Dedifferentiated amniotic fluid mesenchymal stem cell (primary cell): ENCODE data around the gene FCRL5.
"Not testable (repeated sequence)": the region's sequence is repeated elsewhere in the genome, so short reads cannot be mapped to it uniquely, and the experiment has no call there.

Experiments
- DNase-seq: peaks from one replicate; pipeline ENCODE4 v3.0.0-alpha.2; 2016; ENCODE audit errors: extremely low spot score

The FCRL5 gene

DNA sequence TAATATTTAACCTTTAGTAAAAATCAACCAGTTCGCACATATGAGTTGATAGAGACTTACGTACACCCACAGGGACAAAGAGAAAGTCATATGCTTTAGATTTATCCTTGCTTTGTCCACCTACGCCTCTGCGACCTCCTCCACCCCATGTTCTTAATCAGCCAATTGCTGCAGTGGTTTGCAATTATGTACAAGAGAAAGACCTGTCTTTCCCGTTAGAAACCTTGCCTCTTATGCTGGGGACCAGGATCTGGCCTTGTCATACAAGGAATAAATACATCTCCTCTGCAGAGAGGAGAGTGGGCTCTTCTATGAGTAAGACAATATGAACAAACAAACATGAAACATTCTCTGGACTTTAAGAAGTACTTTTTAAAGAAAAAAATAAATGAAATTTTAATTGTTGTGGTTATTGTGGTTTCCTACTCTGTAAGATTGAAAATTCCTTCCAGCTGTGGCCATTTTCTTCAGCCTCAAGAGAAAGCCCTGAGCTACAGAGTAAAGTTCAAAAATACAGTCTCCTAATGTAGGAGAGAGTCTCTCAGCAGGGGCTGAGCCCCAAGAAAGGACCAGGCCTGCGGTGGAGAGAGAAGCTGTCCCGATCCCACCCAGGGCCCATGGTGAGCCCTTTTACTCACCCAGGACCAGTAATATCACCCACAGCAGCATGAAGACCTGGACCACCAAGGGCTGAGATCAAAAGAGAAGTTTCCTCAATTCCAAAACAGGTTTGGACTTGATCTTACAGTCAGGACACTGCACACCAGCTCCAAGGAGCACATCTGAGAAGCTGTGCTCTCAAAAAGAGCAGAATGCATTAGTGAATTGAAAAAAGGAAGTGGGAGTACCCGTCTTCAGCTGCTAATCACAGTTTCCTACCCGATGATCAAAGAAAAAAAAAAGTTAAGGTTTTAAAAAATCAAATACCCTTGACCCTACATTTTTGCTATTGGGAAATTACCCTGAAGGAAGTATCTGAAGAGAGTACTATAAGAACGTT lies at the start of gene FCRL5:
Gene FCRL5, minus strand, starts transcription at position 822 of the 1,000 bp plus-strand sequence. Its CDS starts 153 bp downstream, at position 669.
- DNase-seq: no peak

DNA sequence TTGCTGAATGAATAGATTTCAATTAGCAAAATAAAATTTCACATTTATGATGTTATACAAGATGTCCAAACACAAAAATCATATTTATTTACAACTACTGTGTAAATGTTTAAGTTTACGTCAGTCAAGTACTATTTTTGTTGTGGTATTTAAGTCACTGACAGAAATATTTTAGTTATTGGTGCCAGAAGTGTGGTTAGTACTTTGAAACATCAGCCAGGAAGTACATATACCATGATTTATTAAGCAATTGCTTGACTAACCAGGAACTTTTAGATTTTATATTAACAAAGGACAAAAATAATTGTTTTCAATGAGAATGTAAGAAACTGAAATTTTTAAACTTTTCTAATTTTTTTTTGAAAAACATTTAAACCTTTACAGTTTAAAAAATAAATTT lies 47.9 kb upstream of the FCRL5 start:
- no peak for DNase-seq

DNA sequence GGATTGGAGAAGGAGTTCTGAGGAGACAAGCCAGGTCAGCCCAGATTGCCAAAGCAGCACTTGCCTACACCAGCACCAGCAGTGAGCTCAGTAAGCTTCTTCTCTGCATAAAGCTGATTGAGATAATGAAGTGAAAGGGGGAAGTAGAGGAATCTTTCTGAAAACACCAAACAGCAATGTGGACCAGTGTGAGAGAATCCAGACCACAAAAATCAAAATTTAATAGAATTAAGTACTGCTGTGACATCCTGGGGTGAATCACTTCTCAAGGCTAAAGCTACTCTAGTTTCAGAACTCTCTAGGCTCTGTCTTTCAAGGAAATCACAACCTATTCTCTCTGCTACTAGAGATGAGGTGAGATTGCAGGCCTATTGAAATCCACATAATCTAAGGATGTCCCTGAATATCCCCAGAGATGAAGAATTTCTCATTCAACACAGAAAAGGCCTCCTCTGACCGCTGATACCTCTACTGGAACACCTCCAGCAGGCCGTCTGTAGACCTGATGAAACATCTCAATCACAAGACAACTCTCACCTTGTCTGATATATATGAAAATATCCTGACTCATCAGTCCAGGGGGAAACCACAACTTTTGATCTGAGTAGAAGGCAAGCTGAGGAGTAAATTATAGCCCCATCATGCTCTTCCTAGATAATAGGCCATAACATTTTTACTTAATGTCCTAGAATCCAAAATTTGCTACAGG lies 45.8 kb upstream of the FCRL5 start, which contains the start of gene FCRL4:
Gene FCRL4, minus strand, starts transcription at position 127 of the 709 bp plus-strand sequence. CDS start 141 bp downstream, outside the sequence.
- DNase-seq: no peak

DNA sequence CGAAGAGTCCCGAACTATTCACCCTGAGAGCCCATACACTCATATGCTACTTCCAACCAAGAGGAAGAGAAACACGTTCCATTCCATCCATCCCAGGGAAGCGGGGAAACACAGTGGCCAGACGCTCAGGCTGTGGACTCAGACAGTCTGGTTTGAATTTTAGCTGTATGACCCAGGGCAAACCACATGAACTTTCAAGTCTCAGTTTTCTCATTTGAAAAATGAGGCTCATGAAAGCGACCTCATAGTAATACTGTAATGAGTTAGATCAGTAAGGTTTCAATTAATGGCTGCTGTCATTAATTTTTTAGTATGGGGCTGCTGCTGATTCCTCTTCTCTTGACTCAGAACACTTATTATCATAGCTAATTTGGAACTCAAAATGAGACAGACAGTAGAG lies 44.1 kb upstream of the FCRL5 start:
- no peak for DNase-seq

DNA sequence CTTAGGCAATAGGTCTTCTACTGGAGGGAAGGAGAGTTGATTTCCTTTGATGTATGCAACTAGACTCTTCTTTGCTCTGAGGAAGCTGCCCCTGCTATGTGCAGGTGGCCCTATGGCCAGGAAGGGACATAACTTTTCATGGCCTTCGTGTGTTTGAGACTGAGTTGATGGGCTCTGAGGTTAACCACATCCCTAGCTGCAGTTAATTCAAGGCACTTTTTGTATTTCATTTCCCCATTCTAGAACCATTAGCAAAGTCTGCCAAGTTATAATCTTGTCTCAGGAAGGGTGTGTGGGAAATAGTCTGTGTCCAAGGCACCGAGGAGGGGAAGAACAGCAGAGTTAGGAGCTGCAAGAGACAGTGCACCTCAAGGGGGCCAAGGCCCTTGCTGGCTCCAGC lies 43.0 kb upstream of the FCRL5 start:
- no peak for DNase-seq

DNA sequence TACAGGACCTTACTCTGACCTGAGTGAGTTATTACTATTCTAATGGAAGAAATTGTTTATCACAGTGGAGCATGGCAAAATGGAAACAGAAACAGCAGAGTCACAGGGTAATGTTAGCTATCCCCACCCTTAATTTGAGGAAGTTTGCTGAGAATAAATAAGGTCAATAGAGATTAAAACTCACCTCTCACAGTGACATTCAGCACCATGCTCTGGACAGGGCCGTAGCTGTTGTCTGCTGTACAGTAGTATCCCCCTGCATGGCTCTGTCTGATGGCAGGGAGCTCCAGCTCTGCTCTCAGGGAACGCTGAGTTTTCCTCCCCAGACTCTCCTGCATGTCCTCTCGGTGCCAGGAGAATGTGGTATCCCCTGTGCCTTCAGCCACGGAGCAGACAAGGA lies 33.7 kb upstream of the FCRL5 start:
- DNase-seq: no peak

DNA sequence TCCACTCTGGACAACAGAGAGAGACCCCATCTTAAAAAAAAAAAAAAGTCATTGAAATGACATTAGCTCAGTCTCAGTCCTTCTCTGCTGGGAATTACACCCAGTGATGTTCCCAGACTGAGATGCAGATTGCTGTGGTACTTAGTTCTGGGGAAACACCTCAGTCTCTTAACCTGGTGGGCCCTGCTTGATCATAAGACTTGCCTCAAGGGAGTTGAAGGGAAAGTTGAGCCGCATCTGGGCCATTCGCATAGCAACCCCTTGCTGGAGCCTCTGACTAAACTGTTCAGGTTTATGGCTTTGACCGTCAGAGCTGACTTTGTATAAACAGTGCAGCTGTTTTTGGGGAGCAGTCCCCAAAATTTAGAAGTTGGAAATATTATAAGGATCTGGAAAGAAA lies 32.2 kb upstream of the FCRL5 start:
- no peak for DNase-seq

DNA sequence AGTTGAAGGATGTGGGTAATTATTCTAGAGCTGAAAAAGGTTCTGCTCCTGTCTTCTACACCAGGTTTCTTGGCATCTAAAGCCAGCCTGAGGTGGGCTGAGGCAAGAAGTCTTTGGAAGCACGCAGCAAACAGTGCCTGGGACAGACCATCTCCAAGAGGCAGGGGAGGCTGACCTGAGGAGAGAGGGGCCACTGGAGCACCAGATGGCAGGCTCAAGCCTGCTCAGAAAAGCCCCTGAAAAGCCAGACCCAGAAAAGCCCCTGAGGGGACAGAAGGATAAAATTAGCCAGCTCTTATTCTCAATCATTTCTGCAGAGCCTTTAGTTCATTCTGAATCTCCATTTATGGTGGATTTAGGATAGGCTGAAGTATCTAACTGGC lies 28.5 kb upstream of the FCRL5 start:
- DNase-seq: no peak

DNA sequence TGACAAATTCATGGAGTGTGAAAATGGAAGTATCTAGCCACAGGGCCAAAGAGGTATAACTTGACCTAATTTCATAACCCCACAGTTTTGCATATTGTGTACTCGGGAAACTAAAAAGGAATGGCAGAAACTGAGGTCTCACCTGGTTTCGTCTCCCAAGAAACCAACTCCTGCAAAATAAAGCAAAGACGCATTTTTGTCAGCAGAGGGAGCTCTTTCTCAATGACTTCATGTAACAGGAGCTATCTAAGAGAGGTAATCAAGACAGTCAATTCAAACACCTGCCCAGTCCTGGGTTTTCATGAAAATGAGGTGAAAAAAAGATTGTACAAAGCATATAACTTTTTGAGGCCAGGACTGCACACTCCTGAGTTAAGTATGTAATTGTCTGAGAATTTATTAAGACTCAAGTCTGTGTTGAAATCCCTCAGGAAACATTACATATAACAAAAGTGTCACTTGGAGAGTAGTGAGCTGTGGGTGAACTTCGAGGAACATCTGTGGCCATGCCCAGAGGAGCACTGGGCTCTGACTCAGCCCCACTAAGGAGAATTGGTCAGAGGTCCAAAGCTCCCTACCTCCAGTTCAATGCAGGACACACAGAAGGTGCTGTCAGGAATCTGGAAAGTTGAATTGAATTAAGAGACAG lies 28.0 kb upstream of the FCRL5 start:
- DNase-seq: peak; percentile 34

DNA sequence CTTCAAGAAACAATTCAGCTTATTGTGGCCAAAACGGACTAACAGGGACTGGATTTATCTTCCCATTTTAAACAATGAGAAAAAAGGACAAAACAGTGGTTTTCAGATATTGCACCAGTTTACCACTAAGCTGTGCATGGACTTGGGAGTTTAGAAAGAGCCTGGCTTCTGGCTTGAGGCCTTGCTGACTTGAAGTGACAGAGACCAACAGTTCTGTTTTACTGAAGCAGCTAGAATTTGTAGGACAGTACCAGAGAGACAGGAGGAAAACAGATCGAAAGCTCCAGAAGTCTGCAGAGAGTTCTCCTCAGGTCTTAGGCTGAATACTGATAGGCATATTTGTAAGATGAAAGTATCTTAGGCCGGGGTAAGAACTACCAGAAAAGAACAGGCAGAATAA lies 25.1 kb upstream of the FCRL5 start:
- no peak for DNase-seq

DNA sequence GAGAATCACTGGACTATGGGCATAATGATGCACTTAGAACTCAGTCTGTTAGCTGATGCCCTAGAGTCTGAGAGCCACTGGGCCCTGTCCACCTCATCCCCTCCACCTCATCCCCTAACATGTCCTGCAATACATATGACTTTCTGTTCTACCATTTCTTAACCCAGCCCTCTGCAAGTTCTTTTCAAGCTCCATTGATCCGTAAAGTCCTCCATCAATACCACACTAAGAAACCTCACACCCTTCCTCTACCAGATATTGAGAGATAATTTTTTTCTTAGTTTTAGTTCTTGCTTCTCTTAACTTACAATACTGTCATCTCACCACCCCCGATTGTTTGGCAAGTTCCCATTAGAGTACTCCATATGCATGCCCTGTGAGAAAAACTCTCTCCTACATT lies 23.4 kb upstream of the FCRL5 start:
- DNase-seq: no peak

DNA sequence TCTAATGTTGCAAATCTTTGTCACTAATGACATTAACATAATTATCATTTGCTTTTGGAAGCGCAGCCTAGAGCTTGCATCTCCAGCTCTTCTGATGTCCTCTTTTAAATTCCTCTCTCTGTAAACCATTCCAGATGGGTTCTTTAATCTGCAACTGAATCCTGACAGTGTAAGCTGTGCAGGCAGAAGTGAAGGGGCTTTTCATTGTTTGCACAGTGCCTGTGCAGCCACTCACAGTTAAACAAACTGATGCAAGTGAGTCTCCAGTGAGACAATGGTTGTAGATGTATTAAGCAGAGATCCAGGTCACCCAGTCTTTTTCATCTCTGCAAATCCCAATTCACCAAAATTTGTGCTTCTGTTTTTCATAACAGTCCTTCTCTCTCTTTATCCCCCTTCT lies 22.5 kb upstream of the FCRL5 start:
- no peak for DNase-seq

DNA sequence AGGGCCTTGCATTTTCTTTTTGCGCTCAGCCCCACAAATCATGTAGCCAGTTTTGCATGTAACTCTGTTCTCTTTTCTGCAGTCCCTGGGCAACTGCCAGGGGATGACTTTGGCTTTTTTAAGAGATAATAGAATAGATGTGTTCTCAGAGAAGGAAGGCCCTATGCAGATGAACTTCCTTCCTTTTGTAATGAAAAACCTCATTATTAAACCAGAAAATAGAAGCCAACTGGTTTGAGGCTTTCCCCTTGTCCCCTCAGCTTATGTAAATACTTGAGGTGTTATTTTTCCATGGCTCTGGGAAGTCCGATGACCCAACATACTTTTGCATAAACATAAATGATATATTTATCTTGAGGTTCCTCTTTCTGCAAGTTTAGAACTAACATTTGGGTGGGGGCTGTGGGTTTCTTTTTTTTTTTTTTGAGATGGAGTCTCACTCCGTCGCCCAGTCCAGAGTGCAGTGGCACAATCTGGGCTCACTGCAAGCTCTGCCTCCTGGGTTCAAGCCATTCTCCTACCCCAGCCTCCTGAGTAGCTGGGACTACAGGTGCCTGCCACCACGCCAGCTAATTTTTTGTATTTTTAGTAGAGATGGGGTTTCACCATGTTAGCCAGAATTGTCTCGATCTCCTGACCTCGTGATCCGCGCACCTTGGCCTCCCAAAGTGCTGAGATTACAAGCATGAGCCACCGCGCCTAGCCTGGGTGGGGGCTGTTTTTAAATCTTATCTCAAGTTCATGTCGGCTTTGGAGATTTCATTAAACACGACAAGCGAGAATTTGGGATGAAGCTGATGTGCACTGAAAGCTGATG lies 14.4 kb upstream of the FCRL5 start:
- DNase-seq: no peak

DNA sequence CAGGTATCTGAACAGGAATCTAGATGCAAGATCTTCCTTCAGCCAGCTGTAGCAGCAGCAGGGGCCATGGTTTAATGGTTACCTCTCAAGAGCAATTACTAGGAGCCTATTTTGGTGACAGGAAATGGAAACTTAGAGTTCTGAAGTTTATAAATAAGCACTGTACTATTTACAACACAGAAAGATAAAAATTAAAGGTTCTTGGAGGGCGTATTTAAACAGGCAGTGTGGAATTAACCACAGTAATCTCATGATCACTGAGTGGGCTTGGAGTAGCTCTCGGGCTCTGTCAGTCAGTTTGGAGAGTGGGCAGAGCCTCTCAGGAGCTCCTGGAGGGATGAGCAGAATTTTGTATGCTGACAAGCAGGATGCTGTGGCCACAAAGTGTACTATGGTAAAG lies 10.2 kb upstream of the FCRL5 start:
- no peak for DNase-seq

DNA sequence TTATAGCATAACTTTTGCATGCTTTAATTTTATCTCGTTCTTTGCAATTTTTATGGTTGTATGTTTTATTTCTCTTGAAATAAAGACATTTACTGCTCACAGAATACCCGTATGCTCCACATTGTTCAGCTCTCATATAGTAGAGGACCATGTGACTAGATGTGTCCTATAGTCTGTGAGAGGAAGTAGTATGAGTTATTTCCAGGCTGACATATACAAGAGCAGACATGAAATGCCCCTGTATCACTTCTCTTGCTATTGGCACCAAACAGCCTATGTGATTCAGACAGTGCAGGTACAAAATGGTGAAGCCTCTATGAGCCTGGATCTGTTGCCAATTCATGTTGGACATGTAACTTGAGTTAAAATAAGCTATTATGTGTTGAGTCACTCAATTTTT lies 5.8 kb upstream of the FCRL5 start:
- DNase-seq: no peak

DNA sequence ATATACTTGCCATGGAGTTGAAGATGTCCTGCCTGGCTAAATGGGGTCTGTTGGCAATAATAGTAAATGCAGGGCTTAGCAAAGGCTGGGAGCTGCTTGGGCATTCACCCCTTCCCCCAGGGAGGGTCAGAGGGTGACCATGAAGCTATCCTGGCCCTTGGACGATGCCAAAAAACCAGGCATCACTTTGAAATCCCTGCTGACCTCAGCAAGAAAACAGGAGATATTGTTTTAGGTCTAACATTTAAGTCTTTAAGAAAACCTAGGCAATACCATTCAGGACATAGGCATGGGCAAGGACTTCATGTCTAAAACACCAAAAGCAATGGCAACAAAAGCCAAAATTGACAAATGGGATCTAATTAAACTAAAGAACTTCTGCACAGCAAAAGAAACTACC lies 4.2 kb downstream of the FCRL5 start:
- not testable (repeated sequence) for DNase-seq

DNA sequence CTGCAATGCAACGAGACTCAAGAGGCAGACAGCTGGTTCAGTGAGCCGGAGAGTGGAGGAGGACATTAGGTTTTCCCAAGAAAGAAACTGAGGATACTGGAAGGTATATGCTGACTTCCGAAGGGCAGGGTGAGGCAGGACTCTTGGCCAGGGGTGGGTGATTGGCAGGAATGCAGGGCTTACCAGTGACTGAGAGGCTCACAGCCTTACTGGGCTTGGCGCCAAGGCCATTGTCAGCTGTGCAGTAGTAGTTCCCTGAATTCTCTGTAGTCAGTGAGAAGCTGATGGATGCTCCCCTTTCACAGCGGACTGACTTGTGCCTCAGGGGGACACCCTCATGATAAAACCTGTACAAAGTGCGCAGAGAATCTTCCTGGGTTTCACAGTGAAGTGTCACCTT lies 9.6 kb downstream of the FCRL5 start:
- DNase-seq: no peak

DNA sequence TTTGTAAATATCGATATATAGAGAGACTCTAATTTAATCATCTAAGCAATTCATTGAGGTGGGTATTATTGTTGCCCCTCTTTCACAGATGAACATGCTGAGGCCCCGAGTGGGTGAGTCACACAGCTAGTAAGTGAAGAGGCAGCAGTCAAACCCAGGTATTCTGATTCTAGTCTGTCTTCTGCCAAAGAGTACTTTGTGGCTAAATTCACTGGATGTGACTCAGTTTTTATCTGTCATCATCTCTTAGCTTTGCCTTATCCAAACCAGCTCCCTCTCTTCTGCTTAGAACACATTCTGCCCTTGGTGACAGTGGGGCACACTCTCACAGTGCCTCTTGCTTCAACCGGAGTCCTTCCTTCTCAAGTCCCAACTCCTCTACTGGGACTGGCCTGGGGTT lies 11.5 kb downstream of the FCRL5 start:
- DNase-seq: no peak

DNA sequence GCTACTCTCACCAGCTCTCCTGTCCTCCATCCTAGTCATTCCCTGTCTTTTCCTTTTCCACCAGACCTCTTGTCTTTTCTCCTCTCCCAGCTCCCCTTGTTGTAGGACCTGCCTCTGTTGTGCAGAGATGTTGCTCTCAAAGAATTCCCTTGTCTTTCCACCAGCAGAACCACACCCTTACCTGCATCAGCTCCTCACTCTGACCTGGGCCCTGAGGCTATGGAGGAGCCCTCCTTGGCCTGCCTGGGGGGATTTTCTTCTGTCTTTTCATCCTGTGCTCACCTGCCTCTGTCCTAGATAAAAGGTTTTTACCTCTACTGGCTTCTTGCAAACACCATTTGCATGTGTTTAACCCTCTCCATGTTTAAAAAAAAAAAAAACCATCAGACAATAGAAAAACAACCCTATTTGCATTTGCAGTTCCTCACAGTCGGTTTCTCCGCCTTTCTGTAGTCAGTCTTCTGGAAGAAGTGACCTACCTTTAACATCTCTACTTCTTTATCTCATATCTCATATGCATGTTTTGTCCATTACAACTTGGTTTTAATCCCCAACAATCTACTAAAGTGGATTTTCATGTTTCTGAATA lies 12.1 kb downstream of the FCRL5 start:
- no peak for DNase-seq

DNA sequence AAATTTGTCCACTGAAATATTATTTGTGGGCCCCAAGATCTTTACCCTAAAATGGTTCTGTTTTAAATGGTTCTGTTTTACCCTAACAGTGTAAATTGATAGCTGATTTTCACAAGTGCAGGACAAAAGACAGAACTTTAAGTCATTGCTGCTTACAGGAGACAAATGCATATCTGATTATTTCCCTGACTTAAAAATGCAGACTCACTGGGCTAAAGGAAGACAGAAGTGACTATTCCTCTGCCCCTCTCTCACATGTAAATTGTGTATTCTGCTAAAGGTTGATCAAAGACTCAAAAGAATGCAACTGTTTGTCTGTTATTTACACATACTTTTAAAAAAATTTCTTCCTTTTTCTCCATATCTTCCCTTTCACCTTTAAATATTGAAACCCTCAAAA lies 12.7 kb downstream of the FCRL5 start:
- no peak for DNase-seq

DNA sequence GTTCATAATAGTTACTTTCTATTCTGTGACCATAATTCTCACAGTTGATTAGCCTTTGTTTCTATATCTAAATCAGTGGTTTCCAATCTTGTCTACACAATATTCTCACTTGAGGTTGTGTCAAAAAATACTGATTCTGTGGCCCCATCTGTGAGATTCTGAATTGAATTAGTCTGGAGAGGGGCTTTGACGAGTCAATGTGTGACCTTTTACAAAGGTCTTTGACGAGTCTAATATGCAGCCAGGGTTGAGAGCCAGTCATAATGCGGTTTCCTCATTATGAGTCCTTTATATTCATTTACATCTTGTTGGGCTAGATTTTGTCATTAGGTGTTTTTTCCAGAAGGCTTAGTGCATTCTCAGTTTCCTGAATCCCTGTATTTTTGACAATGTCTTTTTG lies 19.7 kb downstream of the FCRL5 start:
- DNase-seq: no peak
